AG09319 (cell line): ENCODE results near the gene RPTOR.

ENCODE experiments used
- DNase-seq: peaks from one replicate; pipeline ENCODE4 v3.0.0-alpha.2; 2010; ENCODE audit warnings: low read depth; ENCODE audit errors: extremely low read depth
- TF ChIP-seq, protein P1 (sequence below): IDR thresholded peaks from 2 replicates; pipeline ENCODE4 v1.5.1; 2011; ENCODE audit warnings: low read depth, mild to moderate bottlenecking, inconsistent platforms, low read length, moderate library complexity

Gene RPTOR

DNA sequence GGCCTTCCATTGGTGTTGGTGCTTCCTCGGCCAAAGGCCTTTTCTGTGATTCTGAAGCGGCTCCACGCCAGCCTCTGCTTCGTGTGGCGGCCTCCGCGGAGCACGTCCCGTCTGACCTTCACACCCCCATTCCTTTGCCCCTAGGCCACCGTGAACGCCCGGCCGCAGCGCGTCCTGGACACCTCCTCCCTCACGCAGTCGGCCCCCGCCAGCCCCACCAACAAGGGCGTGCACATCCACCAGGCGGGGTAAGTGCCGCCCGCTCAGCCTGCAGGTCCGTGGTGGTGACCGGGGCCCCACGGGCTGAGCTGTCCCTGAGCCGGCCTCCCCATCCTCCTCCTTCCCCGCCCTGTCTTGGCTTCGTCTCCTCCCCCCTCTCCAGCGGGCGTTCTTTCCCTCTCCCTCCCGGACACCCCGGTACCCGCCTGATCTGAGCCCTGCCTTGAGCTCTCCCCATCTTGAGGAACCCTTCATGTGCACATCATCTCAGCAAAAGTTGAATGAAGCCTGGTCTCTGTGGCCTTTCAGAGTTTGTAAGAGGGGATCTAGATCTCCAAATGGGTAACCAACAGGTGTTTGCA, 378.0 kb downstream of the RPTOR start:
- TF ChIP-seq, protein P1, sequence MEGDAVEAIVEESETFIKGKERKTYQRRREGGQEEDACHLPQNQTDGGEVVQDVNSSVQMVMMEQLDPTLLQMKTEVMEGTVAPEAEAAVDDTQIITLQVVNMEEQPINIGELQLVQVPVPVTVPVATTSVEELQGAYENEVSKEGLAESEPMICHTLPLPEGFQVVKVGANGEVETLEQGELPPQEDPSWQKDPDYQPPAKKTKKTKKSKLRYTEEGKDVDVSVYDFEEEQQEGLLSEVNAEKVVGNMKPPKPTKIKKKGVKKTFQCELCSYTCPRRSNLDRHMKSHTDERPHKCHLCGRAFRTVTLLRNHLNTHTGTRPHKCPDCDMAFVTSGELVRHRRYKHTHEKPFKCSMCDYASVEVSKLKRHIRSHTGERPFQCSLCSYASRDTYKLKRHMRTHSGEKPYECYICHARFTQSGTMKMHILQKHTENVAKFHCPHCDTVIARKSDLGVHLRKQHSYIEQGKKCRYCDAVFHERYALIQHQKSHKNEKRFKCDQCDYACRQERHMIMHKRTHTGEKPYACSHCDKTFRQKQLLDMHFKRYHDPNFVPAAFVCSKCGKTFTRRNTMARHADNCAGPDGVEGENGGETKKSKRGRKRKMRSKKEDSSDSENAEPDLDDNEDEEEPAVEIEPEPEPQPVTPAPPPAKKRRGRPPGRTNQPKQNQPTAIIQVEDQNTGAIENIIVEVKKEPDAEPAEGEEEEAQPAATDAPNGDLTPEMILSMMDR: no peak
- no peak for DNase-seq

DNA sequence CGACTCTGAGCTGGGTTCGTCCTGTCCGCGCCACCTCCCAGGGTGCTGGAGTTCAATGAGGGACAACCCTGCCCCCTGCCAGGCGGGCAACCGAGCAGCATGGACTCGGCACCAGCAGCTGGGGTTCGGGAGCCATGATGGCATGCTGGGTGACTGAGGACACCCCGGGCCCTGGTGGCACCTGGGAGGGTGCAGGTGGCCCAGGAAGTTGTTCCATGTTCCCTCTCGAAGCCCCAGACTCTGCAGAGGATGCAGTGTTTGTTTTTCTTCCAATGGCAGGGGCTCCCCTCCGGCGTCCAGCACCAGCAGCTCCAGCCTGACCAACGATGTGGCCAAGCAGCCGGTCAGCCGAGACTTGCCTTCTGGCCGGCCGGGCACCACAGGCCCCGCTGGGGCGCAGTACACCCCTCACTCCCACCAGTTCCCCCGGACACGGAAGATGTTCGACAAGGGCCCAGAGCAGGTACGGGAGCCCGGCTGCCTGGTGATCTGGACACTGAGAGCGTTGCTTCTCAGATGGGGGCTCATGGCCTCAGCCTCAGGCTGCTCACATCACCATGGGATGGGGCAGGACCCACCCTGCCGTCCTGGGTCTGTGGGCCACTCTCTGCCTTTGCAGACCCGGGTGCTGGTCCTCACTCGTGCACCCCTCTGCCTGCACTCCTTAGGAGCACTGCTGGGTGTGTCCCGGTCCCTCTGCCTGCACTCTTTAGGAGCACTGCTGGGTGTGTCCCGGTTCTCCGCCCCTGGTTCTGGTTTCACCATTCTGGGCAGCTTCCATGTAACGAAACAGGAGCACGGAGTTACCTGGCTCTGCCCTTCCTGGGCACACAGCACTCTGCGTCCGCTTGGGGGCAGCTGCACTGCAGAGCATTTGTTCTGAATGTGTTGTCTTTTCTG, 378.8 kb downstream of the RPTOR start:
- TF ChIP-seq, protein P1: no peak
- no peak for DNase-seq

- TF ChIP-seq, protein P1: no peak
- DNase-seq: no peak
Observed at GRCh38 chr17:80924111-80924806, 379.6 kb downstream of the RPTOR start.

GRCh38 chr17:80924807-80925610, 380.4 kb downstream of the RPTOR start:
- TF ChIP-seq, protein P1: no peak
- no peak for DNase-seq

DNA sequence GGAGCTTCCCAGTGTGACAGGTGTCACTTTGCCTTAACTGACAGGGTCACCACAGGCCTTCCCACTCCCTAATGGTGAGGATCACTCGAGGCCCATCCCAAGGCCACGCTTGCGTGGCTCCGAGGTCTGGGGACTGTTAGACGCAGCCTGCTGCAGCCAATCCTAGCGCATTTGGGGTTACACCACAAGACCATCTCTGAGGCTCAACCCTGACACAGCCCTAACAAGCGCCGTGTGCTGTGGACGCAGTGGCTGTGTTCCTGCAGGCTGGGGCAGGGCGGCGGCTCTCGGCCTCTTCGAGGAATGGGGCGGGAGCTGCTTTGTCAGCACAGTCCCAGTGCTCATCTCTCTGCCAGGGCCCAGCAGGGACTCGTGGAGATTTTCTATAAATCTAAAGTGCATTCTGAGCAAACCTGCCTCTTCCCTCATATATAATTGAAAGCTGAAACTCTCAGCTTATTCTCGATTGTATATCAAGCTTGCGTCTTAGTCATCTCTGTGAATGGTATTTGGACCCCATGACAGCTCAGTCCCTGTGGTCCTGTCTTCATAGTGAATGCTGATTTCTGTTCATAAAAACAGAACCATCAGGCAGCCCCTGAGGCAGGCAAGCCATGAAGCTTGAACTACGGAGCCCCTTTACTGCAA, 381.2 kb downstream of the RPTOR start:
- DNase-seq: no peak
- TF ChIP-seq, protein P1: no peak

- DNase-seq: no peak
- TF ChIP-seq, protein P1: no peak
Observed at GRCh38 chr17:80926591-80927250, 382.1 kb downstream of the RPTOR start.
